ENCODE data around the gene EXOC6B.

The EXOC6B gene

DNA sequence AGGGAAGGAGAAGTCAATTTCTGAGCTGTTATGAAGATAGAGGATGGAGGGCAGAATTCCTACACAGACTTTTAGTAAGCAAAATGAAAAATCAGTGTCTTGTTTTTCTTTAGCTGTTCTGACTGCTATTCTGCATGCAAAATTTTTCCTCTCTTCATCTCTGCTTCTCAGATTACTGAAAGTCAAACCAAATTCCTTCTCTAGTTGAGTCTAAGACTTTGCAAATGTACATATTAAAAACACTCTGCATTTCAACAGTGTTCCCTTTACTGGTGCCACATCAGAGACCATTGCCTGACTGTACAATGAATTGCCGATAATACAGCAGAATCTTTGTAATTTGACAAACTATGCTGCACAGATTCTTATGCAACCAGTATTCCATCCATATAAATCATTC, 198.8 kb downstream of the EXOC6B start:
- TF ChIP-seq ZBTB7A (IDR thresholded peaks at IDR 0.05; ENCODE audit: low read depth) (no peak), EGR1 (IDR thresholded peaks at IDR 0.05) (no peak), TEAD4 (IDR thresholded peaks at IDR 0.05) (no peak), YY1 (IDR thresholded peaks at IDR 0.05; ENCODE audit: low read depth) (no peak), CREB1 (IDR thresholded peaks at IDR 0.05; ENCODE audit: low read depth) (no peak), NFIC (IDR thresholded peaks at IDR 0.05) (no peak), CEBPB (IDR thresholded peaks at IDR 0.05) (no peak), TAF1 (IDR thresholded peaks at IDR 0.05; ENCODE audit: low read depth) (no peak), RAD21 (IDR thresholded peaks at IDR 0.05; ENCODE audit: low read depth) (no peak), FOXM1 (IDR thresholded peaks at IDR 0.05; ENCODE audit: borderline replicate concordance, low read depth) (no peak), EP300 (IDR thresholded peaks at IDR 0.05; ENCODE audit: borderline replicate concordance) (no peak), TCF12 (IDR thresholded peaks at IDR 0.05; ENCODE audit: low read depth) (no peak)
- TF ChIP-seq, protein P1, sequence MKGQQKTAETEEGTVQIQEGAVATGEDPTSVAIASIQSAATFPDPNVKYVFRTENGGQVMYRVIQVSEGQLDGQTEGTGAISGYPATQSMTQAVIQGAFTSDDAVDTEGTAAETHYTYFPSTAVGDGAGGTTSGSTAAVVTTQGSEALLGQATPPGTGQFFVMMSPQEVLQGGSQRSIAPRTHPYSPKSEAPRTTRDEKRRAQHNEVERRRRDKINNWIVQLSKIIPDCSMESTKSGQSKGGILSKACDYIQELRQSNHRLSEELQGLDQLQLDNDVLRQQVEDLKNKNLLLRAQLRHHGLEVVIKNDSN (IDR thresholded peaks at IDR 0.05): no peak
- TF ChIP-seq, protein P2, sequence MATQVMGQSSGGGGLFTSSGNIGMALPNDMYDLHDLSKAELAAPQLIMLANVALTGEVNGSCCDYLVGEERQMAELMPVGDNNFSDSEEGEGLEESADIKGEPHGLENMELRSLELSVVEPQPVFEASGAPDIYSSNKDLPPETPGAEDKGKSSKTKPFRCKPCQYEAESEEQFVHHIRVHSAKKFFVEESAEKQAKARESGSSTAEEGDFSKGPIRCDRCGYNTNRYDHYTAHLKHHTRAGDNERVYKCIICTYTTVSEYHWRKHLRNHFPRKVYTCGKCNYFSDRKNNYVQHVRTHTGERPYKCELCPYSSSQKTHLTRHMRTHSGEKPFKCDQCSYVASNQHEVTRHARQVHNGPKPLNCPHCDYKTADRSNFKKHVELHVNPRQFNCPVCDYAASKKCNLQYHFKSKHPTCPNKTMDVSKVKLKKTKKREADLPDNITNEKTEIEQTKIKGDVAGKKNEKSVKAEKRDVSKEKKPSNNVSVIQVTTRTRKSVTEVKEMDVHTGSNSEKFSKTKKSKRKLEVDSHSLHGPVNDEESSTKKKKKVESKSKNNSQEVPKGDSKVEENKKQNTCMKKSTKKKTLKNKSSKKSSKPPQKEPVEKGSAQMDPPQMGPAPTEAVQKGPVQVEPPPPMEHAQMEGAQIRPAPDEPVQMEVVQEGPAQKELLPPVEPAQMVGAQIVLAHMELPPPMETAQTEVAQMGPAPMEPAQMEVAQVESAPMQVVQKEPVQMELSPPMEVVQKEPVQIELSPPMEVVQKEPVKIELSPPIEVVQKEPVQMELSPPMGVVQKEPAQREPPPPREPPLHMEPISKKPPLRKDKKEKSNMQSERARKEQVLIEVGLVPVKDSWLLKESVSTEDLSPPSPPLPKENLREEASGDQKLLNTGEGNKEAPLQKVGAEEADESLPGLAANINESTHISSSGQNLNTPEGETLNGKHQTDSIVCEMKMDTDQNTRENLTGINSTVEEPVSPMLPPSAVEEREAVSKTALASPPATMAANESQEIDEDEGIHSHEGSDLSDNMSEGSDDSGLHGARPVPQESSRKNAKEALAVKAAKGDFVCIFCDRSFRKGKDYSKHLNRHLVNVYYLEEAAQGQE (IDR thresholded peaks at IDR 0.05; ENCODE audit: low read depth): no peak
- TF ChIP-seq, protein P3, sequence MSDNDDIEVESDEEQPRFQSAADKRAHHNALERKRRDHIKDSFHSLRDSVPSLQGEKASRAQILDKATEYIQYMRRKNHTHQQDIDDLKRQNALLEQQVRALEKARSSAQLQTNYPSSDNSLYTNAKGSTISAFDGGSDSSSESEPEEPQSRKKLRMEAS (IDR thresholded peaks at IDR 0.05): no peak

DNA sequence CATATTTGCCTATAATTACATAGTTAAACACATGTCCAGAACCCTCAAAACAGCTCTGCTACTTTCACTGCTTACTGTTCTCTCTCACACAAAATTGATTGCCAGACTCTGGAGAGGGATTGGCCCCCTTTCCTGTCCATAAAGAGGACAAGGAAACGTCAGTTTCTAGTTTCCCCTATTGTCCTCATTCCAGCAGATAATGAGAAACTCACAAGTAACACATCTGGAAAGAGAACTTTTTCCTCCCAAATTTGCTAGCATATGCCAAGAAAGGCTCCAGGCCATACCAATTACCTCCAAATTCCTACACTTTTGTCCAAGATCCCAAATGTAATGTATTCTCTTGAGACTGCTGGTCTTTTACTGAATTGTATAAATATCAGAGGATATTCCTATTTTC, 200.5 kb downstream of the EXOC6B start:
- no peak for TF ChIP-seq NFIC (IDR thresholded peaks at IDR 0.05)
- TF ChIP-seq, protein P3 (IDR thresholded peaks at IDR 0.05): no peak
- TF ChIP-seq, protein P2 (IDR thresholded peaks at IDR 0.05; ENCODE audit: low read depth): no peak
- TF ChIP-seq RAD21 (IDR thresholded peaks at IDR 0.05; ENCODE audit: low read depth): no peak
- no peak for TF ChIP-seq YY1 (IDR thresholded peaks at IDR 0.05; ENCODE audit: low read depth)
- no peak for TF ChIP-seq CEBPB (IDR thresholded peaks at IDR 0.05)
- no peak for TF ChIP-seq CREB1 (IDR thresholded peaks at IDR 0.05; ENCODE audit: low read depth)
- TF ChIP-seq TEAD4 (IDR thresholded peaks at IDR 0.05): no peak
- TF ChIP-seq EP300 (IDR thresholded peaks at IDR 0.05; ENCODE audit: borderline replicate concordance): no peak
- no peak for TF ChIP-seq FOXM1 (IDR thresholded peaks at IDR 0.05; ENCODE audit: borderline replicate concordance, low read depth)
- TF ChIP-seq, protein P1 (IDR thresholded peaks at IDR 0.05): no peak

DNA sequence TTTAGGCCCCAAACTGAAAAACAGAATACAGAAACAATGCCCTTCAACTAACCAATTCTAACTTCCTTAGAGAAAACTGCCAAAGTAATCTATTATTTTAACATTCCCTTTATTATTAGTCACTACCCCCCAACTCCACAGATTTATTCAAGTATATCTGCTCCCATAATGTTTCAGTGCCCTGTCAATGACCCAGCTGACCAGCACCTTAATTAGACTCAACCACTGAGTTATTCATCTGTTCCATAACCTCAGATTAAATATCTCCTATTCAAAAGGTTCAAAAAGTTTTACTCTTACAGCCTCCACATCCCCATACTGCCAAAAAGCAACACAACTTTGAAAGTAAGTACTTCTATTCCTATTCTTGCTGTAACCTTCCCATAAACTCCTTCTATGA, 202.4 kb downstream of the EXOC6B start:
- TF ChIP-seq TAF1 (IDR thresholded peaks at IDR 0.05; ENCODE audit: low read depth): no peak

DNA sequence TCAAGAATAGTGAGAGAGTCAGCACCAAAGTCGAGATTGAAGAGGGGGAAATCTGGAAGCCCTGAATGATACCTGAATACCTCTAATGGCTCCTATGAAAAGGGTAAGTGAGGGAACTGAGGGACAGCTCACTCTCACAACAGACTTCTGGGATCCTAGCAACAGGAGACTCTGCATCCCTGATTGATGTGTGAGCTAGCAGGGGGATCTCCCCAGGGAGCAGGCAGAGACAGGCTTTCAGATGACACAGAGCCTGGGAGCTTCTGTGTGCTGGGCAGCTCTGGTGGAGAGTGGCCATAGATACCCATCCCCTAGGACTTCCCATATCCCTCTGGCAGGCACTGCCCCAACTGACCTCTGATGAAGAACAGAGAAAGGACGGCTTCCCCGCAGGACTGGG, 206.2 kb downstream of the EXOC6B start:
- TF ChIP-seq TEAD4 (IDR thresholded peaks at IDR 0.05): no peak
- no peak for TF ChIP-seq EGR1 (IDR thresholded peaks at IDR 0.05)
- TF ChIP-seq, protein P1 (IDR thresholded peaks at IDR 0.05): no peak
- TF ChIP-seq TCF12 (IDR thresholded peaks at IDR 0.05; ENCODE audit: low read depth): no peak

DNA sequence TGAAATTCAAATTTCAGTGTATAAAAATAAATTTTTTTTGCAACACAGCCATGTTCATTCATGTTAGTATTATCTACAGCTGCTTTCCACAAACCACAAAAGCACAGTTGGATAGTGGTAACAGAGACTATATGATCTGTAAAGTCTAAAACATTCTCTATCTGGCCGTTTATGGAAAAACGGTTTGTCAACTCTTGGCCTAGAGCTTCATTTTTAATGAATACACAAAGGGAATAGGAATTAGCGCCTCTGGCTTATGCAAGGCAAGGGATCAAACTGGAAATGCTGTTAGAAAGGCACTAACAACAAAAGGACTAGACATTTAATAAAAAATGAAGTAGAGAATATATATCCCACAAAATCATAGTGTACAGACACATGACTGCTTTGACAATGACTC, 211.9 kb downstream of the EXOC6B start:
- no peak for TF ChIP-seq ZBTB7A (IDR thresholded peaks at IDR 0.05; ENCODE audit: low read depth)
- TF ChIP-seq RAD21 (IDR thresholded peaks at IDR 0.05; ENCODE audit: low read depth): no peak
- no peak for TF ChIP-seq TEAD4 (IDR thresholded peaks at IDR 0.05)
- TF ChIP-seq EP300 (IDR thresholded peaks at IDR 0.05; ENCODE audit: borderline replicate concordance): no peak
- TF ChIP-seq, protein P1 (IDR thresholded peaks at IDR 0.05): no peak
- no peak for TF ChIP-seq FOXM1 (IDR thresholded peaks at IDR 0.05; ENCODE audit: borderline replicate concordance, low read depth)
- TF ChIP-seq TAF1 (IDR thresholded peaks at IDR 0.05; ENCODE audit: low read depth): no peak
- TF ChIP-seq TCF12 (IDR thresholded peaks at IDR 0.05; ENCODE audit: low read depth): no peak
- TF ChIP-seq YY1 (IDR thresholded peaks at IDR 0.05; ENCODE audit: low read depth): no peak
- TF ChIP-seq, protein P2 (IDR thresholded peaks at IDR 0.05; ENCODE audit: low read depth): no peak
- no peak for TF ChIP-seq EGR1 (IDR thresholded peaks at IDR 0.05)
- no peak for TF ChIP-seq CREB1 (IDR thresholded peaks at IDR 0.05; ENCODE audit: low read depth)
- TF ChIP-seq NFIC (IDR thresholded peaks at IDR 0.05): no peak
- TF ChIP-seq CEBPB (IDR thresholded peaks at IDR 0.05): no peak
- TF ChIP-seq, protein P3 (IDR thresholded peaks at IDR 0.05): no peak
